K562 (cell line): ENCODE data around the gene CENPT. TPM values are rescaled to one million over a fixed set of nuclear protein-coding genes. Genes with fewer than 3 reads are reported as not detected.
A peak's percentile ranks its signal among the peaks of the same experiment; 100 is the strongest.

Source experiments
- ATAC-seq: fragments of 200-7000 bp; cut with Tn5 transposase; 3 replicates; pipeline ENCODE4 v1.9.1; 2020; ENCODE audit warnings: moderate library complexity
- BruUV-seq: library from RNA; stranded (reverse); fragments of 400-500 nt; replicated peaks from 2 replicates; lab custom pipeline; 2021; lab: Mats Ljungman, UMichigan
- CTCF ChIA-PET: fragments of 300-600 bp; formaldehyde crosslinking; extraction: SDS; loops from one replicate; lab custom pipeline; 2021; ENCODE audit warnings: low intra/inter-chr PET ratio; lab: Yijun Ruan, JAX
- POLR2A ChIA-PET: fragments of 300-600, 350-650 bp; sonication (Branson Sonifier 250); formaldehyde crosslinking; extraction: SDS; loops from one replicate; lab custom pipeline; 2021; ENCODE audit warnings: antibody characterized with exemption, inconsistent platforms; lab: Yijun Ruan, JAX
- DNase-seq, 4 experiments: peaks; one replicate each; pipeline versions ENCODE4 v3.0.0 to v3.0.0-alpha.2; 2011 to 2018; ENCODE audit warnings: low spot score in 3 of 4, mixed read lengths in 3 of 4; ENCODE audit errors: extremely low read depth in 1 of 4
- FAIRE-seq: peaks from 2 replicates; lab custom pipeline; 2011; peaks lifted over from hg19 to GRCh38; lab: Jason Lieb, UNC
- H2AFZ ChIP-seq: 2 replicates; pipeline ENCODE4 v1.6.0; 2011; ENCODE audit warnings: low read depth, low read length, control low read depth, inconsistent platforms
- H3K27ac ChIP-seq: fragments of 200-600 bp; 3 replicates; pipeline ENCODE4 v1.8.0; 2011; ENCODE audit warnings: low read depth, mild to moderate bottlenecking, control low read depth, inconsistent platforms, low read length, moderate library complexity, mixed read lengths; ENCODE audit errors: extremely low read depth
- H3K27me3 ChIP-seq, 2 experiments: fragments of 300-600 bp in 1 of 2; 2 replicates in 1 of 2; 3 replicates in 1 of 2; pipeline versions ENCODE4 v1.6.0 to v1.8.0; 2011; ENCODE audit warnings: inconsistent platforms in 2 of 2, low read length in 2 of 2, mild to moderate bottlenecking in 1 of 2, mixed read lengths in 1 of 2, moderate library complexity in 1 of 2; ENCODE audit not compliant: control insufficient read depth in 2 of 2, insufficient read depth in 2 of 2
- H3K36me3 ChIP-seq: fragments of 300-600 bp; 3 replicates; pipeline ENCODE4 v1.8.0; 2011; ENCODE audit warnings: mild to moderate bottlenecking, low read length, inconsistent platforms; ENCODE audit not compliant: control insufficient read depth, insufficient read depth
- H3K4me1 ChIP-seq, 2 experiments: fragments of 200-600 bp in 1 of 2; replicated peaks in 1 of 2; 2 replicates in 1 of 2; 3 replicates in 1 of 2; pipeline versions ENCODE4 v1.5.1 to v1.8.0; 2011; ENCODE audit warnings: inconsistent platforms in 2 of 2, low read length in 2 of 2, mild to moderate bottlenecking in 1 of 2, mixed read lengths in 1 of 2, moderate library complexity in 1 of 2; ENCODE audit not compliant: control insufficient read depth in 2 of 2, insufficient read depth in 2 of 2
- H3K4me2 ChIP-seq: 2 replicates; pipeline ENCODE4 v1.6.1; 2011; ENCODE audit warnings: low read length, control low read depth, inconsistent platforms, mixed read lengths; ENCODE audit not compliant: insufficient read depth
- H3K4me3 ChIP-seq: fragments of 200-600 bp; sonication (generic), shearing (Covaris generic); 2 replicates; pipeline ENCODE4 v1.5.1; 2016; ENCODE audit warnings: control low read depth, inconsistent platforms
- H3K79me2 ChIP-seq: fragments of 200-600 bp; 3 replicates; pipeline ENCODE4 v1.8.0; 2011; ENCODE audit warnings: low read length, inconsistent platforms; ENCODE audit not compliant: control insufficient read depth, insufficient read depth
- H3K9ac ChIP-seq, 2 experiments: 2 replicates each; pipeline versions ENCODE4 v1.6.0 to v1.6.1; 2011; ENCODE audit warnings: low read depth in 2 of 2, low read length in 2 of 2, control low read depth in 1 of 2, inconsistent platforms in 1 of 2, mild to moderate bottlenecking in 1 of 2, mixed read lengths in 1 of 2; ENCODE audit not compliant: insufficient read depth in 1 of 2
- H3K9me1 ChIP-seq: one replicate; pipeline ENCODE4 v1.6.0; 2011; ENCODE audit warnings: inconsistent platforms, mild to moderate bottlenecking, low read length, moderate library complexity; ENCODE audit not compliant: control insufficient read depth, insufficient read depth
- H3K9me3 ChIP-seq: replicated peaks from 2 replicates; pipeline ENCODE4 v1.5.1; 2011; ENCODE audit warnings: low read depth, low read length, inconsistent platforms; ENCODE audit not compliant: control insufficient read depth, insufficient read depth
- H4K20me1 ChIP-seq: replicated peaks from 2 replicates; pipeline ENCODE4 v1.6.1; 2011; ENCODE audit warnings: low read length, inconsistent platforms, mixed read lengths; ENCODE audit not compliant: control insufficient read depth, insufficient read depth
- ASH1L ChIP-seq: fragments of 450-650 bp; IDR thresholded peaks from 2 replicates; pipeline ENCODE4 v1.6.1; 2018; ENCODE audit warnings: borderline replicate concordance, mild to moderate bottlenecking, low read depth; ENCODE audit not compliant: partially characterized antibody
- ATF7 ChIP-seq: fragments of 450-650 bp; IDR thresholded peaks from 2 replicates; pipeline ENCODE4 v1.7.1; 2014; ENCODE audit warnings: mild to moderate bottlenecking, moderate library complexity
- BACH1 ChIP-seq: fragments of 200-800 bp; sonication (Bioruptor generic); IDR thresholded peaks from 2 replicates; pipeline ENCODE4 v1.6.1; 2016; ENCODE audit warnings: missing genetic modification characterization, missing compliant biosample characterization
- GATA2 ChIP-seq: sonication (generic); formaldehyde crosslinking; IDR thresholded peaks from 2 replicates; pipeline ENCODE4 v1.4.0; 2020; ENCODE audit warnings: mild to moderate bottlenecking, missing genetic modification reagents
- HIVEP1 ChIP-seq: fragments of 250-450 bp; sonication (Bioruptor Pico); IDR thresholded peaks from 2 replicates; pipeline ENCODE4 v1.4.0; 2020; ENCODE audit warnings: mild to moderate bottlenecking
- POLR2B ChIP-seq: fragments of 450-650 bp; IDR thresholded peaks from 2 replicates; pipeline ENCODE4 v1.6.1; 2018; ENCODE audit warnings: low read depth; ENCODE audit not compliant: partially characterized antibody
- PRMT5 ChIP-seq: sonication (generic); formaldehyde crosslinking; IDR thresholded peaks from 2 replicates; pipeline ENCODE4 v1.5.0; 2020; ENCODE audit warnings: missing genetic modification reagents
- RBFOX2 ChIP-seq: fragments of 200-400 bp; formaldehyde crosslinking; IDR thresholded peaks from 2 replicates; pipeline ENCODE4 v1.6.1; 2017; ENCODE audit warnings: low read depth, mild to moderate bottlenecking, low read length, moderate library complexity
- SIN3B ChIP-seq: fragments of 450-650 bp; IDR thresholded peaks from 2 replicates; pipeline ENCODE4 v1.6.1; 2017; ENCODE audit warnings: low read depth, mild to moderate bottlenecking, moderate library complexity
- SP1 ChIP-seq: sonication (generic); formaldehyde crosslinking; IDR thresholded peaks from 2 replicates; pipeline ENCODE4 v1.8.1; 2022; ENCODE audit warnings: mild to moderate bottlenecking, missing genetic modification reagents
- TAF9B ChIP-seq: fragments of 450-650 bp; IDR thresholded peaks from 2 replicates; pipeline ENCODE4 v1.6.1; 2018; ENCODE audit warnings: mild to moderate bottlenecking; ENCODE audit not compliant: partially characterized antibody
- ZNF146 ChIP-seq: IDR thresholded peaks from one replicate; pipeline ENCODE4 v1.6.1; 2018; ENCODE audit warnings: missing compliant biosample characterization; ENCODE audit not compliant: unreplicated experiment
- ZNF583 ChIP-seq: fragments of 250-450 bp; sonication (Bioruptor Pico); IDR thresholded peaks from 2 replicates; pipeline ENCODE4 v1.4.0; 2020
- WGBS: fragments of 100-300 bp; shearing (Covaris generic); methylation state at CpG from one replicate; pipeline ENCODE4 v1.1.6; 2016; ENCODE audit warnings: low coverage, mixed read lengths; ENCODE audit not compliant: insufficient coverage; ENCODE audit errors: missing lambda C conversion rate; 5-methylcytosine and 5-hydroxymethylcytosine counted together
- in situ Hi-C: fragments of 300-500 bp; cut with MboI; formaldehyde crosslinking; loops from 4 replicates; pipeline ENCODE4 v1.15.0; 2018; ENCODE audit warnings: inconsistent platforms, mixed read lengths
- intact Hi-C: fragments of 100-400 bp; cut with micrococcal nuclease; formaldehyde crosslinking; loops from 2 replicates; pipeline ENCODE4 v1.14.2; 2022
- polyA plus RNA-seq, 8 experiments: library from polyadenylated mRNA; depleted of rRNA in 4 of 8; stranded (reverse) in 5 of 8; unstranded in 3 of 8; fragments of >200 nt; fragmentation: Nextera tagmentation in 2 of 8; fragmentation: Illumina TruSeq in 1 of 8; extraction: Ambion mirVana in 2 of 8; extraction: Trizol in 1 of 8; gene quantifications; 2 replicates each; pipeline versions ENCODE4 v1.2.1 to v1.2.3, GENCODE V29; 2011 to 2014; ENCODE audit warnings: inconsistent platforms in 1 of 8, missing spikeins in 1 of 8
- total RNA-seq, 7 experiments: library from RNA; depleted of rRNA in 6 of 7; stranded (reverse); fragments of >200 nt in 6 of 7; fragmentation: Illumina TruSeq in 2 of 7; extraction: Trizol in 2 of 7; gene quantifications; 2 replicates each; pipeline versions ENCODE4 v1.2.1 to v1.2.3, GENCODE V29; 2011 to 2021; ENCODE audit warnings: low replicate concordance in 1 of 7
- TF ChIP-seq, protein P1 (sequence below): fragments of 200-800 bp; sonication (Bioruptor generic); IDR thresholded peaks from 2 replicates; pipeline ENCODE4 v1.6.1; 2017; ENCODE audit warnings: missing genetic modification characterization, missing compliant biosample characterization
- TF ChIP-seq, protein P2 (sequence below): fragments of 250-450 bp; sonication (Bioruptor Pico); IDR thresholded peaks from 2 replicates; pipeline ENCODE4 v1.5.0; 2021; ENCODE audit warnings: mild to moderate bottlenecking, borderline replicate concordance
- TF ChIP-seq, protein P3 (sequence below): sonication (generic); formaldehyde crosslinking; IDR thresholded peaks from 2 replicates; pipeline ENCODE4 v1.9.0; 2022; ENCODE audit warnings: mild to moderate bottlenecking, missing genetic modification reagents
- TF ChIP-seq, protein P4 (sequence below): fragments of 250-450 bp; sonication (Bioruptor Pico); IDR thresholded peaks from 2 replicates; pipeline ENCODE4 v1.4.0; 2020; ENCODE audit warnings: mild to moderate bottlenecking

The CENPT gene
- total and polyA plus RNA-seq, 9 of the 15 experiments (the other 6 are each of a cell fraction or from before 2014, with no cell fraction given), result 3.6 to 94.2 (median 44.1) TPM

DNA sequence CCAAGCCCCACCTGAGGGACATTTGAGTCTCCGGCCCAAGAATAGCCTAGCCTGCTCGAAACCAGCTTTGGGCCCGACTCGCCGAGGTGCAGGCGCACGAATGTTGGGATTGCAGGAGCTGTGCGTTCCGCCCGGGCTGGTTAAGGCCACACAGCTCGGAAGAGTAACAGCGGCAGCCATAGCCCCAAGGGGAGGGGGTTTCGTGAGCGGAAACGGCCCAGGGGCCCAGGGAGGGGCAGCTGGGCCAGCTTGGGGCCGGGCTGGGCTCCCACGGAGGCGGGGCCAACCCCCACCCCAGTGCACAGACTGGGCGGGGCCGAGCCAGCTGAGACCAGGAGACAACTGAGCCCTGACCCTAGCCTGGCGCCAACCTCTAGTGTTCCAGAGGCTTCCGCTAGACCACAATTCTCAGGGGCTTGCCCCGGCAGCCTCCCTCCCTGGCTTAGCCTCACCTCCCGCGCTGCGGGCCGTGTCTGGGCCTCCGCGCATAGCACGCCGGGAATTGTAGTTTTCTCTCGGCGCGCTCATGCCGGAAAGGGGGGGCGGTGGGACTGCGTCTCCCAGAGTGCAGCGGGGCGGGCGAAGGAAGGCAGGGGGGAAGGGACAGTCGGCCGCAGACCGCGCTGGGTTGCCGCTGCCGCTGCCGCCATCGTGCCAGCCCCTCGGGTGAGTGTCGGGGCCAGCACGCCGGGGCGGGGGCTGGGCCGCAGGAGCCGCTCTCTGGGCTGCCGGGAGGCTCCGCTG, 1.0 kb downstream of the CENPT start, which contains the start of gene NUTF2:
NUTF2 (plus strand) TSS at position 614 of the 744 bp plus-strand sequence. CDS start 18,198 bp downstream, outside the sequence.
- H3K9me3 ChIP-seq, result no peaks in the 10 kb centered on the region
- peaks cover 30 to 53% of the 10 kb centered on the region in 2 experiments for H3K4me1 ChIP-seq
- FAIRE-seq (peak; percentile 90), DNase-seq (peak; percentile 93 to 97 (median 95)), ATAC-seq (peak; percentile 82)
- in situ Hi-C loops (no loop called here), intact Hi-C loops (loop anchor here (2.0 kb wide), 1 partner anchor 46 kb away; the partner anchor contains the start of gene PSKH1)
- peak within 1 kb of the TSS; percentile 94 for H3K9ac ChIP-seq
- H2AFZ ChIP-seq, result peak within 1 kb of the TSS; percentile 81
- H4K20me1 ChIP-seq, result no peaks in the 10 kb centered on the region; the same call in 1 of the 2 replicates
- peaks cover 28% of the 10 kb centered on the region for H3K36me3 ChIP-seq
- H3K4me3 ChIP-seq, result peak within 1 kb of the TSS; percentile 99
- peaks cover 5% of the 10 kb centered on the region for H3K9me1 ChIP-seq
- CTCF ChIA-PET, result no interaction called here
- no peaks in the 10 kb centered on the region for H3K27me3 ChIP-seq
- H3K79me2 ChIP-seq, result peaks cover 85% of the 10 kb centered on the region
- POLR2A ChIA-PET, result interaction anchor here (0.6 to 2.7 kb wide), 13 partner anchors 9 to 382 kb away, joined by 3 to 10 read pairs (median 4); partner anchors contain the start of gene PARD6A
- no TSS peak for BruUV-seq
- H3K27ac ChIP-seq, result peak within 1 kb of the TSS; percentile 77
- peak within 1 kb of the TSS; percentile 84 for H3K4me2 ChIP-seq
- under 1% methylated on average over 30 of the region's 57 CpGs for WGBS
- TF ChIP-seq ASH1L (no peak), ATF7 (peak; percentile 85), BACH1 (tag) (no peak; the same call in 1 of the 2 replicates), RBFOX2 (peak; percentile 89), POLR2B (peak; percentile 65), SP1 (CRISPR knock-in tag) (peak; percentile 90), ZNF146 (no peak), TAF9B (peak; percentile 43), ZNF583 (no peak), HIVEP1 (CRISPR knock-in tag) (peak; percentile 41; the same call in 1 of the 2 replicates), PRMT5 (CRISPR knock-in tag) (no peak), SIN3B (no peak), GATA2 (CRISPR knock-in tag) (no peak)
- TF ChIP-seq, protein P1, sequence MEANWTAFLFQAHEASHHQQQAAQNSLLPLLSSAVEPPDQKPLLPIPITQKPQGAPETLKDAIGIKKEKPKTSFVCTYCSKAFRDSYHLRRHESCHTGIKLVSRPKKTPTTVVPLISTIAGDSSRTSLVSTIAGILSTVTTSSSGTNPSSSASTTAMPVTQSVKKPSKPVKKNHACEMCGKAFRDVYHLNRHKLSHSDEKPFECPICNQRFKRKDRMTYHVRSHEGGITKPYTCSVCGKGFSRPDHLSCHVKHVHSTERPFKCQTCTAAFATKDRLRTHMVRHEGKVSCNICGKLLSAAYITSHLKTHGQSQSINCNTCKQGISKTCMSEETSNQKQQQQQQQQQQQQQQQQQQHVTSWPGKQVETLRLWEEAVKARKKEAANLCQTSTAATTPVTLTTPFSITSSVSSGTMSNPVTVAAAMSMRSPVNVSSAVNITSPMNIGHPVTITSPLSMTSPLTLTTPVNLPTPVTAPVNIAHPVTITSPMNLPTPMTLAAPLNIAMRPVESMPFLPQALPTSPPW (CRISPR knock-in tag), result peak; percentile 99
- TF ChIP-seq, protein P2, sequence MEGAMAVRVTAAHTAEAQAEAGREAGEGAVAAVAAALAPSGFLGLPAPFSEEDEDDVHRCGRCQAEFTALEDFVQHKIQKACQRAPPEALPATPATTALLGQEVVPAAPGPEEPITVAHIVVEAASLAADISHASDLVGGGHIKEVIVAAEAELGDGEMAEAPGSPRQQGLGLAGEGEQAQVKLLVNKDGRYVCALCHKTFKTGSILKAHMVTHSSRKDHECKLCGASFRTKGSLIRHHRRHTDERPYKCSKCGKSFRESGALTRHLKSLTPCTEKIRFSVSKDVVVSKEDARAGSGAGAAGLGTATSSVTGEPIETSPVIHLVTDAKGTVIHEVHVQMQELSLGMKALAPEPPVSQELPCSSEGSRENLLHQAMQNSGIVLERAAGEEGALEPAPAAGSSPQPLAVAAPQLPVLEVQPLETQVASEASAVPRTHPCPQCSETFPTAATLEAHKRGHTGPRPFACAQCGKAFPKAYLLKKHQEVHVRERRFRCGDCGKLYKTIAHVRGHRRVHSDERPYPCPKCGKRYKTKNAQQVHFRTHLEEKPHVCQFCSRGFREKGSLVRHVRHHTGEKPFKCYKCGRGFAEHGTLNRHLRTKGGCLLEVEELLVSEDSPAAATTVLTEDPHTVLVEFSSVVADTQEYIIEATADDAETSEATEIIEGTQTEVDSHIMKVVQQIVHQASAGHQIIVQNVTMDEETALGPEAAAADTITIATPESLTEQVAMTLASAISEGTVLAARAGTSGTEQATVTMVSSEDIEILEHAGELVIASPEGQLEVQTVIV (CRISPR knock-in tag), result no peak
- TF ChIP-seq, protein P3, sequence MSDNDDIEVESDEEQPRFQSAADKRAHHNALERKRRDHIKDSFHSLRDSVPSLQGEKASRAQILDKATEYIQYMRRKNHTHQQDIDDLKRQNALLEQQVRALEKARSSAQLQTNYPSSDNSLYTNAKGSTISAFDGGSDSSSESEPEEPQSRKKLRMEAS (CRISPR knock-in tag), result peak; percentile 88
- TF ChIP-seq, protein P4, sequence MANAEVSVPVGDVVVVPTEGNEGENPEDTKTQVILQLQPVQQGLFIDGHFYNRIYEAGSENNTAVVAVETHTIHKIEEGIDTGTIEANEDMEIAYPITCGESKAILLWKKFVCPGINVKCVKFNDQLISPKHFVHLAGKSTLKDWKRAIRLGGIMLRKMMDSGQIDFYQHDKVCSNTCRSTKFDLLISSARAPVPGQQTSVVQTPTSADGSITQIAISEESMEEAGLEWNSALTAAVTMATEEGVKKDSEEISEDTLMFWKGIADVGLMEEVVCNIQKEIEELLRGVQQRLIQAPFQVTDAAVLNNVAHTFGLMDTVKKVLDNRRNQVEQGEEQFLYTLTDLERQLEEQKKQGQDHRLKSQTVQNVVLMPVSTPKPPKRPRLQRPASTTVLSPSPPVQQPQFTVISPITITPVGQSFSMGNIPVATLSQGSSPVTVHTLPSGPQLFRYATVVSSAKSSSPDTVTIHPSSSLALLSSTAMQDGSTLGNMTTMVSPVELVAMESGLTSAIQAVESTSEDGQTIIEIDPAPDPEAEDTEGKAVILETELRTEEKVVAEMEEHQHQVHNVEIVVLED (CRISPR knock-in tag), result peak; percentile 86
